ENCODE measurements around the gene ABCB9. TPM values are rescaled to one million over a fixed set of nuclear protein-coding genes. Genes with fewer than 3 reads are reported as not detected.

The ABCB9 gene
- total RNA-seq, 4 donors from 2014 or later = 4.9 to 6.8 (median 5.3) TPM

DNA sequence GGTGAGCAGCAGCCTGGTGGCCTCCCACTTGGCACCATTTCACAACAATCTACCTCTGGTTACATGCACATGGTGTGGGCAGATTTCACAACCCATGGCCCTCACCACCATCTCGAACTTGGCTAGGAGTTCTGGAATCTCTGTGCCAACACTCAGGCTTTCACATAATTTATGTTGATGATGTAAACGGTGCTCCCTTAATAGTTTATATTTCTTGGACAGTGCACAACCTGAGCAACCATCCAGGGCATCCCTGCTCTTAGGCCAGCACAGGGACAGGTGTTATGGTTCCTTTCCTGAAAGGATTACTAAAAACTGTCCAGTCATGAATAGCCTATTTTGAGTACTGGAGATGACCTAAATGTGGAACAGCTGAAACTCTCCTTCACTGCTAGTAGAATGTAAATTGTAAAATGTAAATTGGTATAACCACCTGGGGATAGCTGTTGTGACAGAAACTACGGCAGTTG lies 28.6 kb downstream of the ABCB9 start:
- intact Hi-C loops (cut with DNase I) = no loop called here

GRCh38 chr12:122935318-122935717 lies 30.9 kb downstream of the ABCB9 start:
- intact Hi-C loops (cut with DNase I) = no loop called here
- no peak for TF ChIP-seq POLR2A (IDR thresholded peaks at IDR 0.05)
- TF ChIP-seq CTCF (IDR thresholded peaks at IDR 0.05) = no peak
- H3K27me3 ChIP-seq = no peaks in the 10 kb centered on the region
- no peak overlapping the region for H3K4me3 ChIP-seq (replicated peaks in 1 of 3)
- H3K27ac ChIP-seq = no peak overlapping the region
- H3K9me3 ChIP-seq = no peaks in the 10 kb centered on the region
- no peaks in the 10 kb centered on the region for H3K4me1 ChIP-seq
- 92% methylated on average over 7 to 8 of the region's 8 CpGs for WGBS, 2 donors
- no peak for DNase-seq
- H3K36me3 ChIP-seq = no peaks in the 10 kb centered on the region

More for the DNA sequence above, 28.6 kb downstream of the ABCB9 start:
- Histone ChIP-seq H3K4me1 (no peaks in the 10 kb centered on the region), H3K27me3 (no peaks in the 10 kb centered on the region), H3K9me3 (no peaks in the 10 kb centered on the region), H3K4me3 (replicated peaks in 1 of 3) (no peak overlapping the region), H3K36me3 (no peaks in the 10 kb centered on the region), H3K27ac (no peak overlapping the region)
- WGBS, 2 donors = 90 to 91% methylated on average over 3 of the region's 3 CpGs
- no peak for TF ChIP-seq CTCF (IDR thresholded peaks at IDR 0.05)
- no peak for TF ChIP-seq POLR2A (IDR thresholded peaks at IDR 0.05)
- no peak for DNase-seq

DNA sequence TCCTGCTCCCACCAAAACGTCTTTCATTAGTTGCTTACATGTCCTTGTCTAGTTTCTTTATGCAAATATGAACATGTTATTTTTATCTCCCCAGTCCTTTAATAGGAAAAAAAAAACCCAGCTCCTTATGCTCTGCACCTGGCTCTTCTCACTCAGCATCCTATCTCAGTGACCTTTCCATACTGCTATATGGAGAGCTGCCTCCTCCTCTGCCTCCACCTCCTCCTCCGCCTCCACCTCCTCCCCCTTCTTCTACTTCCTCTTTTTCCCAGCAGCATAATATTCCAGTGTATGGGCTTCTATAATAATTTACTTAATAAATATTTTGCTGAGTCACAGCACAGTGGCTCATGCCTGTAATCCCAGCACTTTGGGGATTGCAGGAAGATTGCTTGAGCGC lies 31.5 kb downstream of the ABCB9 start:
- Histone ChIP-seq H3K27me3 (no peaks in the 10 kb centered on the region), H3K4me1 (no peaks in the 10 kb centered on the region), H3K9me3 (no peaks in the 10 kb centered on the region), H3K27ac (no peak overlapping the region), H3K36me3 (no peaks in the 10 kb centered on the region), H3K4me3 (replicated peaks in 1 of 3) (no peak overlapping the region)
- 83% methylated on average over 3 of the region's 3 CpGs for WGBS, 2 donors
- intact Hi-C loops (cut with DNase I) = no loop called here
- DNase-seq = no peak
- TF ChIP-seq POLR2A (IDR thresholded peaks at IDR 0.05) (no peak), CTCF (IDR thresholded peaks at IDR 0.05) (no peak)

DNA sequence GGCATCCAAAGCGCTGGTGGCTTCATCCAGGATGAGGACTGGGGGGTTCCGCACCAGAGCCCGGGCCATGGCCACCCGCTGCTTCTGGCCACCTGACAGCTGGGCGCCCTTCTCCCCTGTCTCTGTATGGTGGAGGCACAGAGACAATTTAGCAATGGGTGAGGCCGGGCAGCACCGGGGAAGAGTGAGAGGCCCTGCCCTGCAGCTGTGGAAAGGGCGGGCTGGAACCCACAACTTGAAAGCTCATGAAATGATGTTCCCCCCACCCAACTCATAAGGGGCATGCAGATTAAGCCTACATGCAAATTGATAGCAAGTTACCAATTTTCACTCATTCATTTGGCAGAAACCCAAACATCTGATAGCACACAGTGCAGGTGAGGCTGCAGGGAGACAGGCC lies 34.1 kb downstream of the ABCB9 start:
- H3K9me3 ChIP-seq = no peaks in the 10 kb centered on the region
- no peak overlapping the region for H3K4me3 ChIP-seq (replicated peaks in 1 of 3)
- no peaks in the 10 kb centered on the region for H3K4me1 ChIP-seq
- no peak for DNase-seq
- 94 to 98% methylated on average over 7 to 8 of the region's 8 CpGs for WGBS, 2 donors
- no peak for TF ChIP-seq POLR2A (IDR thresholded peaks at IDR 0.05)
- TF ChIP-seq CTCF (IDR thresholded peaks at IDR 0.05) = no peak
- H3K36me3 ChIP-seq = no peaks in the 10 kb centered on the region
- H3K27me3 ChIP-seq = no peaks in the 10 kb centered on the region
- intact Hi-C loops (cut with DNase I) = no loop called here
- H3K27ac ChIP-seq = no peak overlapping the region

- intact Hi-C loops (cut with DNase I) = no loop called here
- 90 to 100% methylated on average over 3 to 12 of the region's 23 CpGs for WGBS, 2 donors
- no peak for TF ChIP-seq CTCF (IDR thresholded peaks at IDR 0.05)
- TF ChIP-seq POLR2A (IDR thresholded peaks at IDR 0.05) = no peak
- H3K4me3 ChIP-seq (replicated peaks in 1 of 3) = no peak overlapping the region
- H3K36me3 ChIP-seq = no peaks in the 10 kb centered on the region
- no peaks in the 10 kb centered on the region for H3K4me1 ChIP-seq
- no peak for DNase-seq
- H3K27me3 ChIP-seq = no peaks in the 10 kb centered on the region
- no peaks in the 10 kb centered on the region for H3K9me3 ChIP-seq
- no peak overlapping the region for H3K27ac ChIP-seq
These were observed 36.5 kb downstream of the ABCB9 start for GRCh38 chr12:122929812-122930211.
